Fibroblast of lung (primary cell): ENCODE data around the gene MTRR.

Experiments
- CTCF ChIP-seq, 2 donors: IDR thresholded peaks in 1 of 2; conservative IDR thresholded peaks in 1 of 2; 1 replicate in 1 of 2; 2 replicates in 1 of 2; pipeline ENCODE4 v1.5.1; 2011 to 2012; ENCODE audit warnings: low read length in 2 of 2, control low read depth in 1 of 2, inconsistent platforms in 1 of 2, low read depth in 1 of 2, mild to moderate bottlenecking in 1 of 2
- EZH2 ChIP-seq: IDR thresholded peaks from 2 replicates; pipeline ENCODE4 v1.5.1; 2012; ENCODE audit warnings: low read length, control low read depth, mild to moderate bottlenecking; ENCODE audit errors: missing control alignments

GRCh38 chr5:7852542-7852941, 16.4 kb upstream of the MTRR start:
- TF ChIP-seq CTCF (conservative IDR thresholded peaks at IDR 0.05 in 1 of 2, IDR thresholded peaks at IDR 0.05 in 1 of 2; ENCODE audit: low read depth in 1 of 2, low read length in 2 of 2) (no peak), EZH2 (no peak)
